ENCODE results near the gene FZD7.
A peak's percentile ranks its signal among the peaks of the same experiment; 100 is the strongest.

Gene FZD7

GRCh38 chr2:202038471-202039277, 5.0 kb downstream of the FZD7 start:
- DNase-seq (ENCODE audit: low spot score): no peak

GRCh38 chr2:202039278-202040078, 5.8 kb downstream of the FZD7 start:
- DNase-seq (ENCODE audit: low spot score): no peak

DNA sequence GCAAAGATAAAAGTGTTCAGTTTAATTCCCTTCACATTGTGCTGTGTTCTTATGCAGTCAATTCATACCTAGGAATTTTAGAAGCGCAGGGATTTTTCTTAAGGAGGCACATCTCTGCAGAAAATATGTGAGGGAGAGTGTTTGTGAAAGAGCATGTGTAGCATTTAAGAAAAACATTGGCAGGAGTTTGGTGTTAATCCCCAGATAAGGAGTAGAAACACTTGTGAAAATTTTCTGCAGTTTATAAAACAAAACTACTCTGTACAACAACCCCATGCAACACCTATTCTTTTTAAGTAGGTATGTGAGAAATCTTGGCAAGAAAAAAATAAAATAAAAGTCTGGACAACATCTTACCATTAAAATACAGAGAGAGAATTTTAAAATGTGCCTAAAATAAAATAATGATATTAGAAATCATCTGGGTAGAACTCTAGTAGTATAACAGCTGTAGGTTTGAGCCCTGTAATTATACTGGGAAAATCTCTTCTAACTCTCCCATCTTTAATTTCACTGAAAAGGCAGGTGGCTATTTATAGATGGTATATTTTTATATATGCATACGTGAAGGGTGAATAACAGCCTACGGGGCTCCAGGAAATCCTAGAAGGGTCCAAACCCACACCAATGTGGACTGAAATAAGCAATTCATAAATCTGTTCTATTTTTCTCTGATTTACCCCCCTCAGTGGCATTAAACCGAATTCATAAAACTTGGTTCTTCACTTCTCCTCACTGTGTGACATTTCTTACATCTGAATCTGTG, 6.6 kb downstream of the FZD7 start:
- no peak for DNase-seq (ENCODE audit: low spot score)

DNA sequence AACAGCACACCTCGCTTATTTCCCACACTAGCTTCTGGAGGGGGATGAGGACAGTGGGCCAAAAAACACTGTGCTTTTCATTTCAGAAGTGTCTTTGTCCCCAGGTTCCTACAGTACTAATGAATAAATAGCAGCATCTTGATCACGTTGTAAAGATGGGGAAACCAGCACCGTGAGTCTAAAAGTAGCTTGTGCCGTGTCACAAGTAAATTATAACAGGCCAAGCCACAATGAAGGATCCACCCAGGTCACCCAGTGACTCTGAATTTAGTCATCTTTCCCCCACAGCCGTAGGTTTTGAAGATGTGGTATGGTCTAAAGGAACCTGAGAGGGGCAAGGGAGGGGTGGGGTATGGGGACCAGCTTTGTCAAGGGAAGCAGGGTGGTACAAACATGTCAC, 8.8 kb downstream of the FZD7 start:
- no peak for DNase-seq (ENCODE audit: low spot score)

DNA sequence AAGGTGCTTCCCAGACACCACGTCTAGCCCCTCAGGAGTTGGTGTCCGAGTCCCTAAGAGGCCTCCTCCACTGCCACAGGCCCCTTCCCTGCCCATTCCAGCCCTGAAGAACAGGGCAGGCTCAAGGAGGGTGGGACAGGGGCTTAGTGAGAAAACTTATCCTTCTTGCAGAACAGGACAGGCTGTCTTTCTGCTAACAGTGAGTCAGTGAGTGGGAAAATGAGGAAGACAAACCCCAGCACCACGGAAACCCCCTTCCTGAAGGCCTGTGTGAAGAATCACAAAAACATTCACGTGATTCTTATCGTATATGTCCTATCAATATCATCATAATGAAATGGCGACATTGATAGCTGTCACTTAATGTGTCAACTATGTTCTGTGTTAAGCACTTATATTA, 9.8 kb downstream of the FZD7 start:
- no peak for DNase-seq (ENCODE audit: low spot score)

DNA sequence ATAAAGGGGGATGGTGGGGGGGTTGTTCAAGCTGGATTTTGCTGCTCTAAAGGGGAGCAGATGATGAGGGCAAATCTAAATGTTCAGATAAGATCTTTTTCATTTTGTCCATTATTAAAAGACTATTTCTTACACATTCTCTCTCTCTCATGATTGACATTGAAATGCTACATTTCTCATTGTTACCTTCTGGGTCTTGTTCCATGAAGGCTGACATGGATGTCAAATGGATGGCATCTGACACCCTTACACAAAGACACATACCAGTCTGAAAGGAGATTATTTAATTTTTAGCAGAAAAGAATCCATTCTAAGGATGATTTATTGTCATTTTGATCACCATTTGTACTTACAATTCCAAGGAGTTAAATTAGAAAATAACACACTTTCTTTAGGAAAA, 11.1 kb downstream of the FZD7 start:
- DNase-seq (ENCODE audit: low spot score): no peak

DNA sequence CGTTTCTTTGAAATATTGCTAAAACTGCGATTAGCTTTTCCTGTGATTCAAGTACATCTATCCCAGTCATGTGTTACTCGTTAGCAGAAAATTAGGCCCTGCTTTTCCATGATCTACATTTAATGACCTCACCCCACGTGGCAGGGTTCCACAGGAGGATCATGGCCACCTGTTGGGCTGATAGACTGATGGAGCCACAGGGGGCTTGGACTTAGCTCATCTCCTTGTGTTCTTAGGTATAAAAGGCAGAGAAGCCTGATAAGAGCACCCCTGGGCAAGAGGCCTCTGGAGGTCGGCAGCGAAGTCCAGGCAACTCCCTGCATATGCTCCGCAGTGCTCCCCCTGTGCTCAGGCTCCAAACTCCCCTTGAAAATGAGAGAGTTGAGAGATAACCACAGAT, 12.9 kb downstream of the FZD7 start:
- no peak for DNase-seq (ENCODE audit: low spot score)

DNA sequence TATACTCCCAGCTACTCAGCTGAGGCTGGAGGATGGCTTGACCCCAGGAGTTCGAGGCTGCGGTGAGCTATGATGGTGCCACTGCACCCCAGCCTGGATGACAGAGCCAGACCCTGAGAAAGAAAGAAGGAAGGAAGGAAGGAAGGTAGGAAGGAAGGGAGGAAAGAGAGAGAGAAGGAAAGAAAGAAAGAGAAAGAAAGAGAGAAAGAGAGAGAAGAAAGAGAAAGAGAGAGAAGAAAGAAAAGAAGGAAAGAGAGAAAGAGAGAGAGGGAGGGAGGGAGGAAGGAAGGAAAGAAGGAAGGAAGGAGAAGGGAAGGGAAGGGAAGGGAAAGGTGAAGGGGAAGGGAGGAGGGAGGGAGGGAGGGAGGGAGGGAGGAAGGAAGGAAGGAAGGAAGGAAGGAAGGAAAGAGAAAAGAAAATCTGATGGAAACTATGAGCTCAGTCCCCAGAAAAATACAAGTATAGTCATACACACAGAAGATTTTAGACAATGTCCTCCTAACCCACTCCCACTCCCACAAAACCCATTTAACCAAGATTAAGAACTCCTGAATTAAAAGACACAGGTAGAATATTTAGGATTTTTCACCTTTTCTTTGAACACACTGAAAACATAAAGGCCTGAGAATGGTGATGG, 15.6 kb downstream of the FZD7 start:
- no peak for DNase-seq (ENCODE audit: low spot score)

DNA sequence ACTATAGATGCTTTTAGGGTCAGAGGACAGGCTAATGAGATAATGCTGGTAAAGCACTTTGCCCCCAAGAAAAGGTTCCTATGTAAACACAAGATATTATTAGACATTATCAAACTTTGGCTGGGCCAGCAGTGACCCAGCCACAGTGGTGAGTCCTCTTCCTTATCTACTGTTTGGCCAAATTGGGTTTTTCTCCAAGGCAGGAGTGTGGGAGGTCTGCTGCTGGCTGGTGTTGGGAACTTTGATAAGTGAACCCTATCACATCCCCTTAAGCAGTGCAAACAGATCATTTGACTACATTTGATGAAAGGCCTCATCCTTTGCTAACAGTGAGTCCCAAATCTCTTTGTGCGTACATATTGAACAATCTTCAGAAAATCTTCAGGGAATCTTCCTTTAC, 16.2 kb downstream of the FZD7 start:
- DNase-seq (ENCODE audit: low spot score): no peak

GRCh38 chr2:202050652-202051051, 17.0 kb downstream of the FZD7 start:
- no peak for DNase-seq (ENCODE audit: low spot score)

- DNase-seq (ENCODE audit: low spot score): no peak
These were observed 18.0 kb downstream of the FZD7 start for GRCh38 chr2:202051499-202052161.

- no peak for DNase-seq (ENCODE audit: low spot score)
These were observed 18.6 kb downstream of the FZD7 start for GRCh38 chr2:202052235-202052634.

DNA sequence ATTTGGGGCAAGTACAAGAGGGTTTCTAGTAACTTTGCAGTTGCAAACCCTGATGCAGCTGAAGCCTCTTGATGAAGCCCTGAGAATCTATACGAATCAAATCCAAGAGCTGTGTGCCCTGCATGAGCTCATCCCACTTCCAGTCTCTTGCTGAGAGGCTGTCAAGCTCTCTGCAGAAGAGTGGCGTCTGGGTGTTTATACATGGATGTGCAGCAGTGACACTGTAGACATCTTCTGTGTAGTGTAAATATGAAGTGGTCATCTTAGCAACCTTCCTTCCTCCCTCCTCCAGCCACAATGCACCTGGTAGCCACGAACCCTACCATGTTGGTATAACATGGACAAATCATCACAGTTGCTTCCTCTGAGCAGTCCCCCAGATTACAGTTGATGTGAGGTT, 21.0 kb downstream of the FZD7 start:
- DNase-seq (ENCODE audit: low spot score): no peak

- DNase-seq (ENCODE audit: low spot score): no peak
These were observed 23.0 kb downstream of the FZD7 start for GRCh38 chr2:202056611-202057010.

GRCh38 chr2:202060218-202060617, 26.6 kb downstream of the FZD7 start:
- no peak for DNase-seq (ENCODE audit: low spot score)

- no peak for DNase-seq (ENCODE audit: low spot score)
These were observed 28.0 kb downstream of the FZD7 start for GRCh38 chr2:202061695-202062094.

DNA sequence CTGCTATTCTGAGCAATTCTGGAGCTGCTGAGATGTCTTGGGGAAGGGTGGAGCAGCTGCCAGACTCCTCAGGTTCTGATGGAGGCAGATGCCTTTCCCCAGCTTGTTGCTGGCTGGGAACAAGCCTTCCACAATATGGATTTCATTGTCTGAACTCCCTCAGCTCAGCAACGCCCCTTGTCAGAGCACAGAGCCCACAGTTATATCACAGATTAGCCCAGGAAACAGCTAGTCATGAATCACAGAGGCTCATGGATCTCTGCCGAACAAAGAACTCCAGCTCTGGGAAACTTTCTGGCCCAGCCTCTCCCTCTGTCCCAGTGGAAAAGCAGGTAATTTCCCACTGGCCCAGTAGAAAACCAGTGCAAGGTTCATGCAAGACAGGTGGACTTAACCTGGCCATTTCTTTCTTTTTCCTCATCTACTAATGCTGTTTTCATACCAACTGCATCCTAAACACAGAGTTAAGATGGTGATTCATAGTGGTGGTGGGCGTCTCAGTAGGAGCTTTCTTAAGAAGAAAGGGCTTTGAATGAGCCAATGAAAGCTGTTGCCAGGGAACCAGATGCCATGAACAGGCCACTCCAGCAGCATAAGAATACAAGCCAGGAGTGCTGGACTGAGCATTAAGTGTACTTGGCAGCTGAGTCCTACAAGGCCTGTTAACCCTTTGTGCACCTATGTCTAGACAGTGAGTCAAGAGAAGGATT, 30.7 kb downstream of the FZD7 start:
- DNase-seq (ENCODE audit: low spot score): peak; percentile 48

DNA sequence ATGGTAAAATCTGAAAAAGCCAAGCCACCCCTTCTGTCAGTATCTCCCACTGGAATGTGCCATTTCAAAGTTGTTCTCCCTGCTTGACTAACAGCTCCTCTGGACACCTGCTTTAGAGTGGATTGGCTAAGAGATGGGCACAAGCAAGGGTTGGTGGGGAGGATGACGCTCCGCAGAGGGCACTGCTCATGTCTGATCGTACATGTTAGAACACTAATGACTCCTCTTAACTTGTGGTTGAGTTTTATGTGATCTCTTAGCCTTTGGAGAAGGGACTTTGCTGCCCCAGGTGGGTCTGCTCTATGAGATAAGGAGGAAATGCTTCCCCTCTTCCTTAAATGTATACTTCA, 31.2 kb downstream of the FZD7 start:
- DNase-seq (ENCODE audit: low spot score): no peak

GRCh38 chr2:202065876-202066275, 32.2 kb downstream of the FZD7 start:
- DNase-seq (ENCODE audit: low spot score): no peak

GRCh38 chr2:202066875-202067274, 33.2 kb downstream of the FZD7 start:
- no peak for DNase-seq (ENCODE audit: low spot score)

DNA sequence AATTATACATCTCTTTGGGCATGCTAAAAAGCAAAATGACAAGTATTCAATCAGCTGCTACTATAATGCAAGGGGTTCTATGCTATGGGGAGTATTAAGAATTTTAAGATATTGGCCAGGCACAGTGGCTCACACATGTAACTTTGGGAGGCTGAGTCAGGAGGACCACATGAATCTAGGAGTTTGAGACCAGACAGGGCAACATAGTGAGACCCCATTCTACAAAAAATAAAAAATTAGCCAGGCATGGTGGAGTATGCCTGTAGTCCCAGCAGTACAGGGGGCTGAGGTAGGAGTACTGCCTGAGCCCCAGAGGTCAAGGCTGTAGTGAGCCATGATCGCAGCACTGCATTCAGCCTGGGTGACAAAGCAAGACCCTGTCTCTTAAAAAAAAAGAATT, 33.9 kb downstream of the FZD7 start:
- no peak for DNase-seq (ENCODE audit: low spot score)
